ENCODE data around the gene MYO15A. TPM values are rescaled to one million over a fixed set of nuclear protein-coding genes. Genes with fewer than 3 reads are reported as not detected.

The MYO15A gene
- total RNA-seq, 1 experiment from 2014 or later: 0.28 TPM

DNA sequence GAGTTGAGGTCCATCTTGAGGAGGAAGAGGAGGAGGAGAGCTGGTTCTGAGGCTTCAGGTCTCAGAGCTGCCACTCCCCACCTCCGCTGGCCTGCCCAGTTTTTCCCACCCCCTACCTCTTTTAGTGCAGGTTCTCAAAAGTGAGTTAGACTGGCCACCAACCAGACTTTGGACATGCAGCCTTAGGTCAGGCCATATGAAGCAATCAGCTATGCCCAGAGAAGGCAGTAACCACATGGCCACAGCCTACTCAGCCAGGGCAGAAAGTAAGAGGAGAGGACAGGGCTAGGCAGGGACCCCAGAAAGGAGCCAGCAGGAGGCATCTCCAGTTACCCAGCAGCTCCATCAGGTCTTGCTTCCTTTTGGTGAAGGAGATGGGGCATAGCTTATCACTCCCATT is 9.0 kb downstream of the MYO15A start:
- Histone ChIP-seq H3K36me3 (ENCODE audit: insufficient read depth, low read length, poor library complexity, severe bottlenecking) (no peaks in the 10 kb centered on the region), H3K4me3 (ENCODE audit: low read depth, low read length, poor library complexity, severe bottlenecking) (no peak overlapping the region), H3K4me1 (ENCODE audit: insufficient read depth, low read length, poor library complexity, severe bottlenecking) (no peaks in the 10 kb centered on the region), H3K27me3 (replicated peaks; ENCODE audit: insufficient read depth, low read depth, low read length, poor library complexity) (no peaks in the 10 kb centered on the region), H3K9me3 (ENCODE audit: low read depth, low read length, poor library complexity, severe bottlenecking) (no peaks in the 10 kb centered on the region), H3K27ac (ENCODE audit: low read depth, low read length, poor library complexity, severe bottlenecking) (no peak overlapping the region)
- ChIA-PET POLR2A (ENCODE audit: low non-redundant PET) (no interaction called here), CTCF (no interaction called here)
- no peak for DNase-seq (ENCODE audit: low spot score)
- TF ChIP-seq, protein P1, sequence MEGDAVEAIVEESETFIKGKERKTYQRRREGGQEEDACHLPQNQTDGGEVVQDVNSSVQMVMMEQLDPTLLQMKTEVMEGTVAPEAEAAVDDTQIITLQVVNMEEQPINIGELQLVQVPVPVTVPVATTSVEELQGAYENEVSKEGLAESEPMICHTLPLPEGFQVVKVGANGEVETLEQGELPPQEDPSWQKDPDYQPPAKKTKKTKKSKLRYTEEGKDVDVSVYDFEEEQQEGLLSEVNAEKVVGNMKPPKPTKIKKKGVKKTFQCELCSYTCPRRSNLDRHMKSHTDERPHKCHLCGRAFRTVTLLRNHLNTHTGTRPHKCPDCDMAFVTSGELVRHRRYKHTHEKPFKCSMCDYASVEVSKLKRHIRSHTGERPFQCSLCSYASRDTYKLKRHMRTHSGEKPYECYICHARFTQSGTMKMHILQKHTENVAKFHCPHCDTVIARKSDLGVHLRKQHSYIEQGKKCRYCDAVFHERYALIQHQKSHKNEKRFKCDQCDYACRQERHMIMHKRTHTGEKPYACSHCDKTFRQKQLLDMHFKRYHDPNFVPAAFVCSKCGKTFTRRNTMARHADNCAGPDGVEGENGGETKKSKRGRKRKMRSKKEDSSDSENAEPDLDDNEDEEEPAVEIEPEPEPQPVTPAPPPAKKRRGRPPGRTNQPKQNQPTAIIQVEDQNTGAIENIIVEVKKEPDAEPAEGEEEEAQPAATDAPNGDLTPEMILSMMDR (conservative IDR thresholded peaks at IDR 0.05; ENCODE audit: low read depth, low read length): no peak
- no peak for TF ChIP-seq EZH2 (IDR thresholded peaks at IDR 0.05; ENCODE audit: borderline replicate concordance, low read depth, low read length, poor library complexity, severe bottlenecking)
- no TSS peak for BruUV-seq (replicated peaks)
- intact Hi-C loops (cut with micrococcal nuclease; ENCODE audit: unreplicated experiment): no loop called here

DNA sequence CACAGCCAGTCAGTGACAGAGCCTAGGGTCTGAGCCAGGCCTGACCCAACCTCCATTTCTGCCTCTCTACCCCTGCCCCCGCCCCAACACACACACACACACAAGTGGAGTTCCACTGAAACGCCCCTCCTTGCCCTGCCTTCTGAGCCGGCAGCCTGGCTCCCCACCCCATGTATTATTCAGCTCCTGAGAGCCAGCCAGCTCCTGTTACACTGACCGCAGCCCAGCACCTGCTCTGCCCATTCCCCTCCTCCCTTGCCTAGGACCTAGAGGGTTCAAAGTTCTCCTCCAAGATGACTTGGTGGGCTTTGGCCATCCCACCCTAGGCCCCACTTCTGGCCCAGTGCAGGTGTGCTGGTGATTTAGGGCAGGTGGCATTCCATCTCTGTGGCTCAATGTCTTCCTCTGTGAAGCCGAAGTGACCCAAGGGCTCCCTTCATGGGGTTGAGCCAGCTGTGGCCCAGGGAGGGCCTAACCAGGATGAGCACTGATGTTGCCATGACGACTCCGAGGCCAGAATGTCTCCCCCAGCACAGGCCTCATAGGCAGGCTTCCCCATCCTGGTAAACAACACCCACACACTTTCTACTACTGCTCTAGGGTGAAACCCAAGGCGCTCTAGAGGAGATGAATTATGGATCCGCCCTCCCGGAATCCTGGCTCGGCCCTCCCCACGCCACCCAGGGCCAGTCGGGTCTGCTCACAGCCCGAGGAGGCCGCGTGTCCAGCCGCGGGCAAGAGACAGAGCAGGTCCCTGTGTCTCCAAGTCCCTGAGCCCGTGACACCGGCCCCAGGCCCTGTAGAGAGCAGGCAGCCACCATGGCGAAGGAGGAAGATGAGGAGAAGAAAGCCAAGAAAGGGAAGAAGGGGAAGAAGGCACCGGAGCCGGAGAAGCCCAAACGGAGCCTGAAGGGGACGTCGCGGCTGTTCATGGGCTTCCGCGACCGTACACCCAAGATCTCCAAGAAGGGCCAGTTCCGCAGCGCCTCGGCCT is 9.7 kb downstream of the MYO15A start:
- BruUV-seq (replicated peaks): no TSS peak
- no peaks in the 10 kb centered on the region for H3K4me1 ChIP-seq (ENCODE audit: insufficient read depth, low read length, poor library complexity, severe bottlenecking)
- H3K27ac ChIP-seq (ENCODE audit: low read depth, low read length, poor library complexity, severe bottlenecking): no peak overlapping the region
- ChIA-PET POLR2A (ENCODE audit: low non-redundant PET) (no interaction called here), CTCF (no interaction called here)
- H3K4me3 ChIP-seq (ENCODE audit: low read depth, low read length, poor library complexity, severe bottlenecking): no peak overlapping the region
- no peaks in the 10 kb centered on the region for H3K27me3 ChIP-seq (replicated peaks; ENCODE audit: insufficient read depth, low read depth, low read length, poor library complexity)
- no peaks in the 10 kb centered on the region for H3K36me3 ChIP-seq (ENCODE audit: insufficient read depth, low read length, poor library complexity, severe bottlenecking)
- no peak for TF ChIP-seq EZH2 (IDR thresholded peaks at IDR 0.05; ENCODE audit: borderline replicate concordance, low read depth, low read length, poor library complexity, severe bottlenecking)
- TF ChIP-seq, protein P1 (conservative IDR thresholded peaks at IDR 0.05; ENCODE audit: low read depth, low read length): no peak
- no peaks in the 10 kb centered on the region for H3K9me3 ChIP-seq (ENCODE audit: low read depth, low read length, poor library complexity, severe bottlenecking)
- no peak for DNase-seq (ENCODE audit: low spot score)
- intact Hi-C loops (cut with micrococcal nuclease; ENCODE audit: unreplicated experiment): no loop called here

DNA sequence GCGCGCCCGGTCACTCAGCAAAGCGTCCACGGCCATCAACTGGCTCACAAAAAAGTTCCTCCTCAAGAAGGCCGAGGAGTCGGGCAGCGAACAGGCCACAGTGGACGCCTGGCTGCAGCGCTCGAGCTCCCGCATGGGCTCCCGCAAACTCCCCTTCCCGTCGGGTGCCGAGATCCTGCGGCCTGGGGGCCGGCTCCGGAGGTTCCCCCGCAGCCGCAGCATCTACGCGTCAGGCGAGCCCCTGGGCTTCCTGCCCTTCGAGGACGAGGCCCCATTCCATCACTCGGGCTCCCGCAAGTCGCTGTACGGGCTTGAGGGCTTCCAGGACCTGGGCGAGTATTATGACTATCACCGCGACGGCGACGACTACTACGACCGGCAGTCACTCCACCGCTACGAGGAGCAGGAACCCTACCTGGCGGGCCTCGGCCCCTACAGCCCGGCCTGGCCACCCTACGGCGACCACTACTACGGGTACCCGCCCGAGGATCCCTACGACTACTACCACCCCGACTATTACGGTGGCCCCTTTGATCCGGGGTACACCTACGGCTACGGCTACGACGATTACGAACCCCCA is 10.7 kb downstream of the MYO15A start:
- POLR2A ChIA-PET (ENCODE audit: low non-redundant PET): no interaction called here
- CTCF ChIA-PET: no interaction called here
- intact Hi-C loops (cut with micrococcal nuclease; ENCODE audit: unreplicated experiment): no loop called here

More for the DNA sequence above, 10.7 kb downstream of the MYO15A start:
- BruUV-seq (replicated peaks): no TSS peak
- H3K27me3 ChIP-seq (replicated peaks; ENCODE audit: insufficient read depth, low read depth, low read length, poor library complexity): no peaks in the 10 kb centered on the region
- H3K4me1 ChIP-seq (ENCODE audit: insufficient read depth, low read length, poor library complexity, severe bottlenecking): no peaks in the 10 kb centered on the region
- no peak overlapping the region for H3K27ac ChIP-seq (ENCODE audit: low read depth, low read length, poor library complexity, severe bottlenecking)
- no peak overlapping the region for H3K4me3 ChIP-seq (ENCODE audit: low read depth, low read length, poor library complexity, severe bottlenecking)
- TF ChIP-seq EZH2 (IDR thresholded peaks at IDR 0.05; ENCODE audit: borderline replicate concordance, low read depth, low read length, poor library complexity, severe bottlenecking): no peak
- TF ChIP-seq, protein P1 (conservative IDR thresholded peaks at IDR 0.05; ENCODE audit: low read depth, low read length): no peak
- no peaks in the 10 kb centered on the region for H3K36me3 ChIP-seq (ENCODE audit: insufficient read depth, low read length, poor library complexity, severe bottlenecking)
- no peak for DNase-seq (ENCODE audit: low spot score)
- H3K9me3 ChIP-seq (ENCODE audit: low read depth, low read length, poor library complexity, severe bottlenecking): no peaks in the 10 kb centered on the region
